Testis (tissue), 2 donors: ENCODE measurements around the gene MYO1F.

Source experiments
- POLR2A ChIP-seq: fragments of 450-650 bp; IDR thresholded peaks from one replicate; pipeline ENCODE4 v1.6.1; 2017; ENCODE audit warnings: antibody characterized with exemption, mild to moderate bottlenecking, moderate library complexity
- TF ChIP-seq, protein P1 (sequence below), 3 experiments: fragments of 450-650 bp in 2 of 3; fragments of 200-600 bp in 1 of 3; sonication (generic) in 1 of 3; IDR thresholded peaks; one replicate each; pipeline ENCODE4 v1.5.1; 2016 to 2019; ENCODE audit warnings: antibody characterized with exemption in 3 of 3, mild to moderate bottlenecking in 2 of 3, moderate library complexity in 1 of 3

DNA sequence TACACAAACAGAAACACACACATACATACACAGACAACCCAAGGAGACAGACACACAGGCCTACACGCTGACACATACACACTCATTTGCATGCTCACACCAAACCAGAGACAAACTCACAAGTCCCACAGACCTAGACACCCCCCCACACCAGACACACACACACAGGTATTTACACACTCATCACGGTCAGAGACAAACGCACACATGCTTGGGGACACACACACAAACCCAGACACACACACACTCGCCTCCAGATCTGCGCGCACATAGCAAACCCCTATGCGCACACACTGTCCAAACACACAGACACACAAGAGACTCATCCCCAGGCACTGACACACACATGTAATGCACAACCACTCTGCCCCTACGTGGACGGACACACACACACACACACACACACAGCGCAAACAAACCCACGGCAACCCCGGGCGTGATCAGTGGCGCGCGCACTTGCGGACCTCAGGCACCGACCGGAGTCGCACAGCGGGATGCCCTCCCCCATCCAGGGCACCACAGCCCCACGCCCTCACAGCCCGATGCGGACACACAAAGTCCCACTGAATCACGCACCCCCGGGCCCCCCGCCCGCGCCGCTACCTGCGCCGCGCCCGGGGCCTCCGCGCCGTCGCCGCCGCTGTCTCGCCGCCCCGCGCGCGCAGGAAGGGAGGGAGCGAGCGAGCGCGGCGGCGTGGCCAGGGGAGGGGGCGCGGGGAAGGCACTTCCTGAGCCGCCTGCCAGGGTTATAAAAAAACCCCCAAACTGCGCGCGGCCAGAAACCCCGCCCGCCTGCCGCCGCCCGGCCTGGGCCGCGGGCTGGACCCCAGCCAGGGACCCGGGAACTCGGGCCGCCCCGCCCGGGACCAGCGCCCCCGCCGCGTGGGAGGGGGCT, 33.0 kb upstream of the MYO1F start, which contains the start of gene ADAMTS10:
- TF ChIP-seq, protein P1, sequence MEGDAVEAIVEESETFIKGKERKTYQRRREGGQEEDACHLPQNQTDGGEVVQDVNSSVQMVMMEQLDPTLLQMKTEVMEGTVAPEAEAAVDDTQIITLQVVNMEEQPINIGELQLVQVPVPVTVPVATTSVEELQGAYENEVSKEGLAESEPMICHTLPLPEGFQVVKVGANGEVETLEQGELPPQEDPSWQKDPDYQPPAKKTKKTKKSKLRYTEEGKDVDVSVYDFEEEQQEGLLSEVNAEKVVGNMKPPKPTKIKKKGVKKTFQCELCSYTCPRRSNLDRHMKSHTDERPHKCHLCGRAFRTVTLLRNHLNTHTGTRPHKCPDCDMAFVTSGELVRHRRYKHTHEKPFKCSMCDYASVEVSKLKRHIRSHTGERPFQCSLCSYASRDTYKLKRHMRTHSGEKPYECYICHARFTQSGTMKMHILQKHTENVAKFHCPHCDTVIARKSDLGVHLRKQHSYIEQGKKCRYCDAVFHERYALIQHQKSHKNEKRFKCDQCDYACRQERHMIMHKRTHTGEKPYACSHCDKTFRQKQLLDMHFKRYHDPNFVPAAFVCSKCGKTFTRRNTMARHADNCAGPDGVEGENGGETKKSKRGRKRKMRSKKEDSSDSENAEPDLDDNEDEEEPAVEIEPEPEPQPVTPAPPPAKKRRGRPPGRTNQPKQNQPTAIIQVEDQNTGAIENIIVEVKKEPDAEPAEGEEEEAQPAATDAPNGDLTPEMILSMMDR (IDR thresholded peaks at IDR 0.05) = no peak
- TF ChIP-seq POLR2A = no peak
